Hematopoietic multipotent progenitor cell (in vitro differentiated cells): ENCODE data around the gene ANTXR1. TPM values are rescaled to one million over a fixed set of nuclear protein-coding genes. Genes with fewer than 3 reads are reported as not detected.

Source experiments
- DNase-seq, 3 donors: peaks; one replicate each; pipeline ENCODE4 v3.0.0-alpha.2; 2011 to 2015; ENCODE audit warnings: low read depth in 2 of 3, low spot score in 2 of 3
- total RNA-seq: library from RNA; depleted of rRNA; stranded (reverse); fragments of >200 nt; gene quantifications from one replicate; pipeline ENCODE4 v1.2.3, GENCODE V29; 2012

ANTXR1 gene
- total RNA-seq, 1 donor: under 0.01 TPM

- DNase-seq: no peak
Measured at GRCh38 chr2:69092857-69093256, 79.9 kb downstream of the ANTXR1 start.

- no peak for DNase-seq
Measured at GRCh38 chr2:69095305-69095704, 82.3 kb downstream of the ANTXR1 start.

- no peak for DNase-seq
Measured at GRCh38 chr2:69096326-69097095, 83.5 kb downstream of the ANTXR1 start.

- DNase-seq: no peak
Measured at GRCh38 chr2:69097148-69097610, 84.2 kb downstream of the ANTXR1 start.

GRCh38 chr2:69097891-69098655 is 85.1 kb downstream of the ANTXR1 start:
- no peak for DNase-seq

GRCh38 chr2:69099541-69099940 is 86.6 kb downstream of the ANTXR1 start:
- no peak for DNase-seq

GRCh38 chr2:69100220-69100723 is 87.3 kb downstream of the ANTXR1 start:
- no peak for DNase-seq

GRCh38 chr2:69102041-69102593 is 89.1 kb downstream of the ANTXR1 start:
- no peak for DNase-seq

- DNase-seq: no peak
Measured at GRCh38 chr2:69103419-69103818, 90.4 kb downstream of the ANTXR1 start.

GRCh38 chr2:69104261-69104660 is 91.3 kb downstream of the ANTXR1 start:
- DNase-seq: no peak

GRCh38 chr2:69109255-69109654 is 96.3 kb downstream of the ANTXR1 start:
- DNase-seq: no peak

- DNase-seq: no peak
Measured at GRCh38 chr2:69111076-69111475, 98.1 kb downstream of the ANTXR1 start.

- no peak for DNase-seq
Measured at GRCh38 chr2:69113627-69114026, 100.6 kb downstream of the ANTXR1 start.

GRCh38 chr2:69114534-69114933 is 101.6 kb downstream of the ANTXR1 start:
- DNase-seq: no peak

GRCh38 chr2:69116438-69116837 is 103.5 kb downstream of the ANTXR1 start:
- no peak for DNase-seq

- DNase-seq: no peak
Measured at GRCh38 chr2:69118609-69119008, 105.6 kb downstream of the ANTXR1 start.

GRCh38 chr2:69119104-69119894 is 106.3 kb downstream of the ANTXR1 start:
- DNase-seq: no peak

GRCh38 chr2:69122271-69122670 is 109.3 kb downstream of the ANTXR1 start:
- no peak for DNase-seq

GRCh38 chr2:69123182-69123581 is 110.2 kb downstream of the ANTXR1 start:
- DNase-seq: no peak

- DNase-seq: no peak
Measured at GRCh38 chr2:69124343-69124742, 111.4 kb downstream of the ANTXR1 start.

- no peak for DNase-seq
Measured at GRCh38 chr2:69125816-69126215, 112.8 kb downstream of the ANTXR1 start.
